ENCODE measurements around the gene MIXL1. TPM values are rescaled to one million over a fixed set of nuclear protein-coding genes. Genes with fewer than 3 reads are reported as not detected.

Gene MIXL1
- total and polyA plus RNA-seq, 2 experiments from 2014 or later: 0.97 to 1.0 TPM

DNA sequence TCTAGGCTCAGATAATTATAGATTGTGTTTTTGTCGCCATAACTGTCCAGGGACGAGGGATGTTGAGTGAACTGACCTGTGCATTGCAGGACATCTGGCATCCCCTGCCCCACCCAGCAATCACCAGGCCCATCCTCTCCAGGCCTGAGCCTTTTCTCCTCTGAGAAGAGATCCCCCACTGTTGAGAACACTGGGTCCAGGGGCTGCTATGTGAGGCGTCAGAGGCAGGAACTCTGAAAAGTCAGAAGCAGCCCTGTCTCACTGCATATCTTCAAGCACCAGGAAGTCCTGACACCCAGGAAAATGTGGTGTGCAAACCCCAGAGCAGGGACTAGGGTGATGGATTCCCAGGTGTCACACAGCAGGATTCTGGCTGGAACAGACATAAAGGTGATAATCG lies 19.8 kb upstream of the MIXL1 start:
- H3K4me1 Mint-ChIP-seq: peaks cover 14% of the 10 kb centered on the region
- Histone ChIP-seq H2AFZ (peak overlapping the region; percentile 81), H3K9me2 (ENCODE audit: insufficient read depth) (no peaks in the 10 kb centered on the region), H3K4me3 (no peak overlapping the region), H3K27me3 (ENCODE audit: insufficient read depth) (no peaks in the 10 kb centered on the region), H3K4me1 (ENCODE audit: insufficient read depth) (no peaks in the 10 kb centered on the region; the same call in 1 of the 2 replicates), H3K4me2 (no peak overlapping the region), H4K20me1 (replicated peaks; ENCODE audit: insufficient read depth) (no peaks in the 10 kb centered on the region), H3K27ac (ENCODE audit: low read depth) (no peak overlapping the region), H3F3A (replicated peaks; ENCODE audit: low read depth) (0 out of 2 replicates have a peak, but pooled peaks cover 5% of the 10 kb centered on the region), H3K36me3 (ENCODE audit: insufficient read depth) (no peaks in the 10 kb centered on the region), H3K79me2 (replicated peaks; ENCODE audit: insufficient read depth) (no peaks in the 10 kb centered on the region)
- no peaks in the 10 kb centered on the region for H3K9me3 Mint-ChIP-seq
- no peak overlapping the region for H3K4me3 Mint-ChIP-seq
- H3K27me3 Mint-ChIP-seq (ENCODE audit: insufficient read depth, low read depth, poor library complexity): peaks cover 9% of the 10 kb centered on the region
- no peak overlapping the region for H3K27ac Mint-ChIP-seq
- ATAC-seq: peak; percentile 63
- H3K36me3 Mint-ChIP-seq (ENCODE audit: low read depth): no peaks in the 10 kb centered on the region
- no peak for DNase-seq (ENCODE audit: low spot score)
- no peak for TF ChIP-seq ZNF462 (CRISPR knock-in tag; IDR thresholded peaks at IDR 0.05)
- no peak for TF ChIP-seq CREB1 (CRISPR knock-in tag; IDR thresholded peaks at IDR 0.05; ENCODE audit: low read depth)
- TF ChIP-seq STAT1 (IDR thresholded peaks at IDR 0.05; ENCODE audit: unreplicated experiment): no peak
- TF ChIP-seq ZNF114 (CRISPR knock-in tag; IDR thresholded peaks at IDR 0.05): no peak
- no peak for TF ChIP-seq POLR2AphosphoS5 (IDR thresholded peaks at IDR 0.05; ENCODE audit: low read depth)
- no peak for TF ChIP-seq EZH2 (IDR thresholded peaks at IDR 0.05; ENCODE audit: low read depth, unreplicated experiment)
- no peak for TF ChIP-seq REST (IDR thresholded peaks at IDR 0.05; ENCODE audit: unreplicated experiment)
- no peak for TF ChIP-seq ETS1 (IDR thresholded peaks at IDR 0.05)
- TF ChIP-seq JUNB (IDR thresholded peaks at IDR 0.05; ENCODE audit: unreplicated experiment): no peak
- no peak for TF ChIP-seq NANOG (IDR thresholded peaks at IDR 0.05; ENCODE audit: borderline replicate concordance)
- TF ChIP-seq EZH2phosphoT487 (IDR thresholded peaks at IDR 0.05; ENCODE audit: unreplicated experiment): no peak
- TF ChIP-seq ZNF331 (CRISPR knock-in tag; IDR thresholded peaks at IDR 0.05; ENCODE audit: low read depth): no peak
- no peak for TF ChIP-seq CTCF (conservative IDR thresholded peaks at IDR 0.05; ENCODE audit: low read depth in 2 of 2)

Data from GM23338 (cell line).